ENCODE results near the gene SLC26A3.

DNA sequence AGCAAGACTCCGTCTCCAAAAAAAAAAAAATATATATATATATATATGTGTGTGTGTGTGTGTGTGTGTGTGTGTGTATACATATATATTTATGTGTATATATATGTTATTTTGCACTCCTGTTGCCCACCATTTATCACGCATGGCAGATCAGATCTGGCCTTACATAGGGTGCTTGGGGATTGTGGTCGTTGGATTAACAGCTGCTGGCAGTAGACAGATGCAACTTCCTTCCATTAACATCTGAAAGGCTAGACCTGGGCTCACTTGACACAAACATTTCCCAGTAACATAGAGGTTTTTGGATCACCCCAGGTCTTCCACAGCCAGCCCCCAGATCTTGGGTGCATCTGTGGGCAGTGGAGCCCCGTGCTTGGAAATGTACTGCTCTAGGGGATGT lies 47.2 kb upstream of the SLC26A3 start:
- TF ChIP-seq, protein P1, sequence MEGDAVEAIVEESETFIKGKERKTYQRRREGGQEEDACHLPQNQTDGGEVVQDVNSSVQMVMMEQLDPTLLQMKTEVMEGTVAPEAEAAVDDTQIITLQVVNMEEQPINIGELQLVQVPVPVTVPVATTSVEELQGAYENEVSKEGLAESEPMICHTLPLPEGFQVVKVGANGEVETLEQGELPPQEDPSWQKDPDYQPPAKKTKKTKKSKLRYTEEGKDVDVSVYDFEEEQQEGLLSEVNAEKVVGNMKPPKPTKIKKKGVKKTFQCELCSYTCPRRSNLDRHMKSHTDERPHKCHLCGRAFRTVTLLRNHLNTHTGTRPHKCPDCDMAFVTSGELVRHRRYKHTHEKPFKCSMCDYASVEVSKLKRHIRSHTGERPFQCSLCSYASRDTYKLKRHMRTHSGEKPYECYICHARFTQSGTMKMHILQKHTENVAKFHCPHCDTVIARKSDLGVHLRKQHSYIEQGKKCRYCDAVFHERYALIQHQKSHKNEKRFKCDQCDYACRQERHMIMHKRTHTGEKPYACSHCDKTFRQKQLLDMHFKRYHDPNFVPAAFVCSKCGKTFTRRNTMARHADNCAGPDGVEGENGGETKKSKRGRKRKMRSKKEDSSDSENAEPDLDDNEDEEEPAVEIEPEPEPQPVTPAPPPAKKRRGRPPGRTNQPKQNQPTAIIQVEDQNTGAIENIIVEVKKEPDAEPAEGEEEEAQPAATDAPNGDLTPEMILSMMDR (IDR thresholded peaks at IDR 0.05 in 4 of 5, conservative IDR thresholded peaks at IDR 0.05 in 1 of 5) = no peak
- TF ChIP-seq POLR2A (IDR thresholded peaks at IDR 0.05) = no peak
